ENCODE data around the gene DENND1A. TPM values are rescaled to one million over a fixed set of nuclear protein-coding genes. Genes with fewer than 3 reads are reported as not detected.

DENND1A gene
- polyA plus RNA-seq, 2 of the 4 experiments (the other 2 are of a cell fraction): 15.1 to 21.9 TPM

DNA sequence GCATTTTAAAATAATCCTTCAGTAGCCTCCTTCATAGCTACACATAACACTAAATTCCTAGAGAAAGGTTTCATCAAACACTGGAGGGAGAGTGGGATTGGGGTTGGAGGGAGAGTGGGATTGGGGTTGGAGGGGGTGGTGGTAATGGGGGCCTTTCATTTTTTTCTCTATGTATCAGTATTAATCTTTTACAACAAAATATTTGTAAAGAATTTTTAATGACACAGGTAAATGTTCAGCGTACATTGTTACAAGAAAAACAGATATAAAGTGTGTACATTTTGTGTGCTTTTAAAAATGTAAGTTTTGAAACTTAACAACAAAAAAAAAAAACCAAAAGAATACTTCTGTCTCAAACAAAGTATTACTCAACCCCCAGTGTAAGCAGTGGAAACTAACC, 266.4 kb downstream of the DENND1A start:
- DNase-seq (ENCODE audit: low read depth in 1 of 2, low spot score in 1 of 2) (no peak), ATAC-seq (no peak), FAIRE-seq (no peak)
- WGBS (ENCODE audit: missing lambda C conversion rate): 96% methylated on average over 1 of the region's 1 CpG
- Histone ChIP-seq H3K4me1 (no peaks in the 10 kb centered on the region), H3K27ac (no peak overlapping the region), H3K4me3 (no peak overlapping the region), H3K9me3 (peaks cover 14% of the 10 kb centered on the region; the same call in 2 of the 3 replicates), H3K4me2 (no peak overlapping the region)
- ChIA-PET CTCF (no interaction called here), POLR2A (interaction anchor here (0.5 kb wide), 1 partner anchor 642 kb away, joined by 4 read pairs; no protein-coding TSS in a partner anchor)
- no peak for TF ChIP-seq KDM1A (IDR thresholded peaks at IDR 0.05; ENCODE audit: low read depth)
- TF ChIP-seq MAZ (IDR thresholded peaks at IDR 0.05; ENCODE audit: borderline replicate concordance, low read depth, low read length): no peak
- TF ChIP-seq EHMT2 (IDR thresholded peaks at IDR 0.05; ENCODE audit: low read depth): no peak
- TF ChIP-seq, protein P1, sequence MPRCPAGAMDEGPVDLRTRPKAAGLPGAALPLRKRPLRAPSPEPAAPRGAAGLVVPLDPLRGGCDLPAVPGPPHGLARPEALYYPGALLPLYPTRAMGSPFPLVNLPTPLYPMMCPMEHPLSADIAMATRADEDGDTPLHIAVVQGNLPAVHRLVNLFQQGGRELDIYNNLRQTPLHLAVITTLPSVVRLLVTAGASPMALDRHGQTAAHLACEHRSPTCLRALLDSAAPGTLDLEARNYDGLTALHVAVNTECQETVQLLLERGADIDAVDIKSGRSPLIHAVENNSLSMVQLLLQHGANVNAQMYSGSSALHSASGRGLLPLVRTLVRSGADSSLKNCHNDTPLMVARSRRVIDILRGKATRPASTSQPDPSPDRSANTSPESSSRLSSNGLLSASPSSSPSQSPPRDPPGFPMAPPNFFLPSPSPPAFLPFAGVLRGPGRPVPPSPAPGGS (IDR thresholded peaks at IDR 0.05): no peak
- TF ChIP-seq CHD4 (IDR thresholded peaks at IDR 0.05; ENCODE audit: borderline replicate concordance): no peak
- TF ChIP-seq CBX8 (IDR thresholded peaks at IDR 0.05): no peak

DNA sequence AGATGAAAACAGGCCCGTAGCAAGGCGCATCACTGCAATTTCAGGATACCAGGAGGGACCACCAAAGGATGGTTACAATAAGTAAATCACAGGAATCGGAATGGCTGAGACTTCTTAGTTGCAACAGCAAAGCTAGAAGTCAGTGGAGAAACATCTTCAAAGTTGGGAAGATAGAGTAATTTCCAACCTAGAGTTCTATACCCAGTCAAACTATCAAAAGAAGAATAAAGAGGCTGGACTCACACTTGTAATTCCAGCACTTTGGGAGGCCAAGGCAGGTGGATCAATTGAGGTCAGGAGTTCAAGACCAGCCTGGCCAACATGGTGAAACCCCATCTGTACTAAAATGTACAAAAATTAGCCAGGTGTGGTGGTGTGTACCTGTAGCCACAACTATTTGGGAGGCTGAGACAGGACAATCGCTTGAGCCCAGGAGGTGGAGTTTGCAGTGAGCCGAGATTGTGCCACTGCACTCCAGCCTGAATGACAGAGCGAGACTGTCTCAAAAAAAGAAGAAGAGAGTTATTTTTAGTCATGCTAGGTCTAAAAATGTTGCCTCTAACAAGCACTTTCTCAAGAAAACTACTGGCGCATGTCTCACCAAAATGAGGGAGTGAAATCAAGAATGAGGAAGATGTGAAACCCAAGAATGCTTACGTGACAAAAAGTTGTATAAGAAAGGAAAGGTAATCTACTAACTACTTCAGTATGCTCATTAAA, 267.7 kb downstream of the DENND1A start:
- DNase-seq (ENCODE audit: low read depth in 1 of 2, low spot score in 1 of 2) (no peak), ATAC-seq (no peak), FAIRE-seq (no peak)
- Histone ChIP-seq H3K9me3 (peaks cover 14% of the 10 kb centered on the region; the same call in 2 of the 3 replicates), H3K4me3 (no peak overlapping the region), H3K27ac (no peak overlapping the region), H3K4me2 (no peak overlapping the region), H3K4me1 (no peaks in the 10 kb centered on the region)
- TF ChIP-seq MAFK (IDR thresholded peaks at IDR 0.05; ENCODE audit: partially characterized antibody): peak; percentile 86
- no peak for TF ChIP-seq SMC3 (IDR thresholded peaks at IDR 0.05)
- no peak for TF ChIP-seq ZFP36 (IDR thresholded peaks at IDR 0.05; ENCODE audit: borderline replicate concordance, partially characterized antibody)
- ChIA-PET CTCF (no interaction called here), POLR2A (no interaction called here)
- WGBS (ENCODE audit: missing lambda C conversion rate): 91% methylated on average over 8 of the region's 8 CpGs

DNA sequence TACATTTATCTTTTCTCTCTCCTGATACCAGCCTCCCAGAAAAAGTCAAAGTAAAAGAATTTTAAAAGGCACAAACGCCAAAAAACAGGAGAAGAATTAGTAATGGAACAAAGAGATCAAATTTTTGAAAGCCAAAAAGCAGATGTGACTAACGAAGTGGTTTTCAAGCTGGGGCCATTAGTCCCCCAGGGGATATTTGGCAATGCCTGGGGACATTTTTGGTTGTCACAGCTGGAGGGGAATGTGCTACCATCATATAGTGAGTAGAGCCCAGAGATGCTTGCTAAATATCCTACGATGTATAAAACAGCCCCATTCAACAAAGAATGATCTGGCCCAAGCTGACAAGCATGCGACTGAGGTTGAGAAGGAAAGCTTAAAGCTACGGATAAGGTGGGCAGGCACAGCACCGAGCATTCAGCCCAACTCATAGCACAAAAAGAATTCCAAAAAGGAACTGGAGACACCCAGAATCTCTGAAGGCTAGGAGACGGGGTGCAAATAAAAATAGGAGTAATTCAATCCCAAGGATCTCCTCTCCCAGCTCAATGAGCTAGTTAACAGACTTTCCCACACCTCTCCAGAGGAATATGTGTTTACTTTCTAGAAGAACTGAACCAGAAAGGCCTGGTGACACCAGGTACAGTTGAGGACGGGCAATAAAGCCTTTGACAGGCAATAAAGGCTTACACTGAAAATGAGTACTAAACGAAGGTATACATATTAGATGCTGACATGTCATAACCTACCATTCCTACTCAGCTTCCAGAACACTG, 269.0 kb downstream of the DENND1A start:
- 94% methylated on average over 9 of the region's 9 CpGs for WGBS (ENCODE audit: missing lambda C conversion rate)
- Histone ChIP-seq H3K9me3 (peaks cover 14% of the 10 kb centered on the region; the same call in 2 of the 3 replicates), H3K27ac (no peak overlapping the region), H3K4me1 (no peaks in the 10 kb centered on the region), H3K4me3 (no peak overlapping the region), H3K4me2 (no peak overlapping the region)
- FAIRE-seq: no peak
- ChIA-PET CTCF (no interaction called here), POLR2A (no interaction called here)
- ATAC-seq: no peak
- no peak for DNase-seq (ENCODE audit: low read depth in 1 of 2, low spot score in 1 of 2)
- TF ChIP-seq, protein P2, sequence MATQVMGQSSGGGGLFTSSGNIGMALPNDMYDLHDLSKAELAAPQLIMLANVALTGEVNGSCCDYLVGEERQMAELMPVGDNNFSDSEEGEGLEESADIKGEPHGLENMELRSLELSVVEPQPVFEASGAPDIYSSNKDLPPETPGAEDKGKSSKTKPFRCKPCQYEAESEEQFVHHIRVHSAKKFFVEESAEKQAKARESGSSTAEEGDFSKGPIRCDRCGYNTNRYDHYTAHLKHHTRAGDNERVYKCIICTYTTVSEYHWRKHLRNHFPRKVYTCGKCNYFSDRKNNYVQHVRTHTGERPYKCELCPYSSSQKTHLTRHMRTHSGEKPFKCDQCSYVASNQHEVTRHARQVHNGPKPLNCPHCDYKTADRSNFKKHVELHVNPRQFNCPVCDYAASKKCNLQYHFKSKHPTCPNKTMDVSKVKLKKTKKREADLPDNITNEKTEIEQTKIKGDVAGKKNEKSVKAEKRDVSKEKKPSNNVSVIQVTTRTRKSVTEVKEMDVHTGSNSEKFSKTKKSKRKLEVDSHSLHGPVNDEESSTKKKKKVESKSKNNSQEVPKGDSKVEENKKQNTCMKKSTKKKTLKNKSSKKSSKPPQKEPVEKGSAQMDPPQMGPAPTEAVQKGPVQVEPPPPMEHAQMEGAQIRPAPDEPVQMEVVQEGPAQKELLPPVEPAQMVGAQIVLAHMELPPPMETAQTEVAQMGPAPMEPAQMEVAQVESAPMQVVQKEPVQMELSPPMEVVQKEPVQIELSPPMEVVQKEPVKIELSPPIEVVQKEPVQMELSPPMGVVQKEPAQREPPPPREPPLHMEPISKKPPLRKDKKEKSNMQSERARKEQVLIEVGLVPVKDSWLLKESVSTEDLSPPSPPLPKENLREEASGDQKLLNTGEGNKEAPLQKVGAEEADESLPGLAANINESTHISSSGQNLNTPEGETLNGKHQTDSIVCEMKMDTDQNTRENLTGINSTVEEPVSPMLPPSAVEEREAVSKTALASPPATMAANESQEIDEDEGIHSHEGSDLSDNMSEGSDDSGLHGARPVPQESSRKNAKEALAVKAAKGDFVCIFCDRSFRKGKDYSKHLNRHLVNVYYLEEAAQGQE (IDR thresholded peaks at IDR 0.05): no peak
- TF ChIP-seq, protein P3, sequence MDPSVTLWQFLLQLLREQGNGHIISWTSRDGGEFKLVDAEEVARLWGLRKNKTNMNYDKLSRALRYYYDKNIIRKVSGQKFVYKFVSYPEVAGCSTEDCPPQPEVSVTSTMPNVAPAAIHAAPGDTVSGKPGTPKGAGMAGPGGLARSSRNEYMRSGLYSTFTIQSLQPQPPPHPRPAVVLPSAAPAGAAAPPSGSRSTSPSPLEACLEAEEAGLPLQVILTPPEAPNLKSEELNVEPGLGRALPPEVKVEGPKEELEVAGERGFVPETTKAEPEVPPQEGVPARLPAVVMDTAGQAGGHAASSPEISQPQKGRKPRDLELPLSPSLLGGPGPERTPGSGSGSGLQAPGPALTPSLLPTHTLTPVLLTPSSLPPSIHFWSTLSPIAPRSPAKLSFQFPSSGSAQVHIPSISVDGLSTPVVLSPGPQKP (IDR thresholded peaks at IDR 0.05; ENCODE audit: low read depth, low read length): no peak
- no peak for TF ChIP-seq HOXA7 (CRISPR knock-in tag; IDR thresholded peaks at IDR 0.05)
- TF ChIP-seq, protein P4, sequence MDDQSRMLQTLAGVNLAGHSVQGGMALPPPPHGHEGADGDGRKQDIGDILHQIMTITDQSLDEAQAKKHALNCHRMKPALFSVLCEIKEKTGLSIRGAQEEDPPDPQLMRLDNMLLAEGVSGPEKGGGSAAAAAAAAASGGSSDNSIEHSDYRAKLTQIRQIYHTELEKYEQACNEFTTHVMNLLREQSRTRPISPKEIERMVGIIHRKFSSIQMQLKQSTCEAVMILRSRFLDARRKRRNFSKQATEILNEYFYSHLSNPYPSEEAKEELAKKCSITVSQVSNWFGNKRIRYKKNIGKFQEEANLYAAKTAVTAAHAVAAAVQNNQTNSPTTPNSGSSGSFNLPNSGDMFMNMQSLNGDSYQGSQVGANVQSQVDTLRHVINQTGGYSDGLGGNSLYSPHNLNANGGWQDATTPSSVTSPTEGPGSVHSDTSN (IDR thresholded peaks at IDR 0.05): no peak
- no peak for TF ChIP-seq POLR2A (IDR thresholded peaks at IDR 0.05; ENCODE audit: low read length)
- TF ChIP-seq CHD4 (IDR thresholded peaks at IDR 0.05; ENCODE audit: borderline replicate concordance): no peak
- TF ChIP-seq MAZ (IDR thresholded peaks at IDR 0.05; ENCODE audit: borderline replicate concordance, low read depth, low read length): no peak
- no peak for TF ChIP-seq JUNB (IDR thresholded peaks at IDR 0.05)
- no peak for TF ChIP-seq ESRRA (IDR thresholded peaks at IDR 0.05; ENCODE audit: borderline replicate concordance, low read length)
- TF ChIP-seq, protein P5, sequence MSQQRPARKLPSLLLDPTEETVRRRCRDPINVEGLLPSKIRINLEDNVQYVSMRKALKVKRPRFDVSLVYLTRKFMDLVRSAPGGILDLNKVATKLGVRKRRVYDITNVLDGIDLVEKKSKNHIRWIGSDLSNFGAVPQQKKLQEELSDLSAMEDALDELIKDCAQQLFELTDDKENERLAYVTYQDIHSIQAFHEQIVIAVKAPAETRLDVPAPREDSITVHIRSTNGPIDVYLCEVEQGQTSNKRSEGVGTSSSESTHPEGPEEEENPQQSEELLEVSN (IDR thresholded peaks at IDR 0.05; ENCODE audit: borderline replicate concordance, low read depth): no peak
- no peak for TF ChIP-seq KDM5A (IDR thresholded peaks at IDR 0.05)
- TF ChIP-seq, protein P6, sequence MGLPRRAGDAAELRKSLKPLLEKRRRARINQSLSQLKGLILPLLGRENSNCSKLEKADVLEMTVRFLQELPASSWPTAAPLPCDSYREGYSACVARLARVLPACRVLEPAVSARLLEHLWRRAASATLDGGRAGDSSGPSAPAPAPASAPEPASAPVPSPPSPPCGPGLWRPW (IDR thresholded peaks at IDR 0.05): no peak
- TF ChIP-seq GATA3 (IDR thresholded peaks at IDR 0.05; ENCODE audit: borderline replicate concordance): no peak
- TF ChIP-seq, protein P7, sequence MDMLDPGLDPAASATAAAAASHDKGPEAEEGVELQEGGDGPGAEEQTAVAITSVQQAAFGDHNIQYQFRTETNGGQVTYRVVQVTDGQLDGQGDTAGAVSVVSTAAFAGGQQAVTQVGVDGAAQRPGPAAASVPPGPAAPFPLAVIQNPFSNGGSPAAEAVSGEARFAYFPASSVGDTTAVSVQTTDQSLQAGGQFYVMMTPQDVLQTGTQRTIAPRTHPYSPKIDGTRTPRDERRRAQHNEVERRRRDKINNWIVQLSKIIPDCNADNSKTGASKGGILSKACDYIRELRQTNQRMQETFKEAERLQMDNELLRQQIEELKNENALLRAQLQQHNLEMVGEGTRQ (IDR thresholded peaks at IDR 0.05): no peak
- no peak for TF ChIP-seq EHF (CRISPR knock-in tag; IDR thresholded peaks at IDR 0.05)
